ENCODE results near the gene ZNF366.
A peak's percentile ranks its signal among the peaks of the same experiment; 100 is the strongest.

Gene ZNF366

GRCh38 chr5:72495410-72495809 lies 11.8 kb downstream of the ZNF366 start:
- no peak for TF ChIP-seq CTCF (IDR thresholded peaks at IDR 0.05)
- H3K4me3 ChIP-seq, result no peak overlapping the region
- no peak for DNase-seq (ENCODE audit: low spot score)
- peak overlapping the region in 1 of 2 donors; percentile 49 for H3K27ac ChIP-seq

- no peak for TF ChIP-seq CTCF (IDR thresholded peaks at IDR 0.05)
- DNase-seq (ENCODE audit: low spot score), result no peak
- H3K27ac ChIP-seq, result peak overlapping the region in 1 of 2 donors; percentile 49
- no peak overlapping the region for H3K4me3 ChIP-seq
Measured at GRCh38 chr5:72494623-72495124, 12.5 kb downstream of the ZNF366 start.

GRCh38 chr5:72489536-72489935 lies 17.7 kb downstream of the ZNF366 start:
- DNase-seq (ENCODE audit: low spot score), result no peak
- Histone ChIP-seq H3K27ac (no peak overlapping the region), H3K4me3 (no peak overlapping the region)
- no peak for TF ChIP-seq CTCF (IDR thresholded peaks at IDR 0.05)

GRCh38 chr5:72488756-72489155 lies 18.5 kb downstream of the ZNF366 start:
- H3K27ac ChIP-seq, result no peak overlapping the region

GRCh38 chr5:72487177-72487576 lies 20.0 kb downstream of the ZNF366 start:
- TF ChIP-seq CTCF (IDR thresholded peaks at IDR 0.05), result no peak
- no peak for DNase-seq (ENCODE audit: low spot score)
- no peak overlapping the region for H3K27ac ChIP-seq
- H3K4me3 ChIP-seq, result no peak overlapping the region

More at GRCh38 chr5:72488756-72489155, 18.5 kb downstream of the ZNF366 start:
- DNase-seq (ENCODE audit: low spot score), result no peak
- no peak overlapping the region for H3K4me3 ChIP-seq
- TF ChIP-seq CTCF (IDR thresholded peaks at IDR 0.05), result no peak

DNA sequence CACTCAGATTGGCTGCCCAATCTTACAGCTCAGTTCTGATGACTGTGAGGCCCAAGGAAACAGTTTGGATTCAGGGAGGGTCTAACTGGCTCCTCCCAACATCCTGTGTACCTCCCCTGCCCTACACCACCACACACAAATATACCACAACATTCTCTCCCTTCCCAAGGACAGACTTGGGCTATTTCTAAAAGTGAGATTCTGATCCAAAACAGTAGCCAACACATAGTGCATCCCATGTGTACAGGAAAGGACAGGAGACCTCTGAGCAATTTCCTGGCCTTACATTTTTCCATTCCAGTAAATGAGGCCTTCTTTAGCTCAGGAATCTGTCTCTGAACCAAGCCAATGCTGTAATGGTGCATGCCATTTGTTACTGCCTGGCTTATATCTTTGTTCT lies 20.8 kb downstream of the ZNF366 start:
- no peak for TF ChIP-seq CTCF (IDR thresholded peaks at IDR 0.05)
- peak overlapping the region in 1 of 2 donors; percentile 46 for H3K27ac ChIP-seq
- DNase-seq (ENCODE audit: low spot score), result no peak
- no peak overlapping the region for H3K4me3 ChIP-seq

DNA sequence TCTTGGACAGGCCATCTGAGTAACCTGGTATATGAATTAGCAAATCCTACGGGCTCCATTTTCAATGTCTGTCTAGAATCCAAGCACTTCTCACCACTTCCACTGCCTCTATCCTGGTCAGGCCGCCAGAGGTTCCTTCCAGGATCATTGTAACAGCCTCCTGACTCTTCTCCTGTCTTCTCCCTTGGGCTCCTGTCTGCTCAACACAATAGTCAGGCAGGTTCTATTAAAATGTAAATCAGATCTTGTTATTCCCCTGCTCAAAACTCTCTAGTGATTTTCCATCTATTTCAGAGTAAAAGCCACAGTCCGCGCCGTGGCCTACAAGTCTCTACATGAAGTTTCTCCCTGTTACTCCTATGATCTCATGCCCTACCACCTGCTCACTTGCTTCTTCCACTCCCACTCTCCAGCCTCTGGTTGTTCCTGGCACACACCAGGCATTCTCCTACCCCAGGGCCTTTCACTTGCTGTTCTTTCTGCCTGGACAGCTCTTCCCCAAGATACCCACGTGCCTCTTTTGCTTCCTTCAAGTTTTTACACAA lies 21.7 kb downstream of the ZNF366 start:
- no peak for DNase-seq (ENCODE audit: low spot score)
- no peak overlapping the region for H3K4me3 ChIP-seq
- H3K27ac ChIP-seq, result no peak overlapping the region
- TF ChIP-seq CTCF (IDR thresholded peaks at IDR 0.05), result no peak

All from coronary artery (tissue), 2 donors.